NT2/D1 (cell line): ENCODE results near the gene SPATA12.

Source experiments
- SUZ12 ChIP-seq: IDR thresholded peaks from 2 replicates; pipeline ENCODE4 v1.6.1; 2011; ENCODE audit not compliant: insufficient read length, insufficient read depth; ENCODE audit errors: extremely low read depth
- YY1 ChIP-seq: IDR thresholded peaks from 2 replicates; pipeline ENCODE4 v1.6.1; 2011; ENCODE audit not compliant: insufficient read length, insufficient read depth
- ZNF274 ChIP-seq: IDR thresholded peaks from 2 replicates; pipeline ENCODE4 v1.6.1; 2011; ENCODE audit warnings: mild to moderate bottlenecking, low read depth, low read length

GRCh38 chr3:57012847-57013246, 47.6 kb upstream of the SPATA12 start:
- TF ChIP-seq ZNF274 (no peak), SUZ12 (no peak), YY1 (no peak)
